Stimulated activated CD4-positive, alpha-beta T cell treated with anti-CD3 and anti-CD28 coated beads, Interleukin-1b, Interleukin-23, amount 100 ng/mL, for 24 hours (primary cell): Measurements from ENCODE around the gene GALNTL6.
"Not testable (repeated sequence)": the region's sequence is repeated elsewhere in the genome, so short reads cannot be mapped to it uniquely, and the experiment has no call there.

ENCODE experiments used
- DNase-seq, 4 experiments: peaks; one replicate each; pipeline ENCODE4 v3.0.0-alpha.2; 2020; ENCODE audit warnings: low read depth in 4 of 4, low spot score in 1 of 4

Gene GALNTL6

GRCh38 chr4:172786039-172786792 is 973.0 kb downstream of the GALNTL6 start:
- DNase-seq, result no peak

GRCh38 chr4:172787111-172787510 is 973.9 kb downstream of the GALNTL6 start:
- no peak for DNase-seq

- no peak for DNase-seq
Measured at GRCh38 chr4:172791841-172792240, 978.6 kb downstream of the GALNTL6 start.

- no peak for DNase-seq
Measured at GRCh38 chr4:172793565-172794306, 980.5 kb downstream of the GALNTL6 start.

- no peak for DNase-seq
Measured at GRCh38 chr4:172794307-172794703, 981.1 kb downstream of the GALNTL6 start.

GRCh38 chr4:172797281-172797680 is 984.1 kb downstream of the GALNTL6 start:
- DNase-seq, result not testable (repeated sequence)

GRCh38 chr4:172802032-172802431 is 988.8 kb downstream of the GALNTL6 start:
- DNase-seq, result no peak

GRCh38 chr4:172806841-172807240 is 993.6 kb downstream of the GALNTL6 start:
- no peak for DNase-seq

GRCh38 chr4:172808196-172808595 is 995.0 kb downstream of the GALNTL6 start:
- DNase-seq, result no peak

GRCh38 chr4:172809319-172809718 is 996.1 kb downstream of the GALNTL6 start:
- DNase-seq, result no peak

GRCh38 chr4:172813359-172813923 is 1000.2 kb downstream of the GALNTL6 start:
- no peak for DNase-seq

GRCh38 chr4:172815499-172816164 is 1002.4 kb downstream of the GALNTL6 start:
- no peak for DNase-seq

GRCh38 chr4:172818901-172819300 is 1005.7 kb downstream of the GALNTL6 start:
- no peak for DNase-seq

GRCh38 chr4:172819353-172819752 is 1006.1 kb downstream of the GALNTL6 start:
- DNase-seq, result no peak

- no peak for DNase-seq
Measured at GRCh38 chr4:172822331-172822730, 1009.1 kb downstream of the GALNTL6 start.

GRCh38 chr4:172826346-172826745 is 1013.1 kb downstream of the GALNTL6 start:
- DNase-seq, result no peak

GRCh38 chr4:172826861-172827260 is 1013.7 kb downstream of the GALNTL6 start:
- DNase-seq, result no peak

GRCh38 chr4:172830295-172830764 is 1017.1 kb downstream of the GALNTL6 start:
- DNase-seq, result no peak

GRCh38 chr4:172836661-172837060 is 1023.5 kb downstream of the GALNTL6 start:
- DNase-seq, result no peak

GRCh38 chr4:172838111-172838510 is 1024.9 kb downstream of the GALNTL6 start:
- no peak for DNase-seq

- no peak for DNase-seq
Measured at GRCh38 chr4:172838943-172839342, 1025.7 kb downstream of the GALNTL6 start.
